GM18519 (cell line): ENCODE results near the gene SNAP23.

Experiments
- ATAC-seq: cut with Tn5 transposase; IDR thresholded peaks from one replicate; pipeline ENCODE4 v1.9.1; 2021; ENCODE audit warnings: mild to moderate bottlenecking, moderate library complexity; ENCODE audit not compliant: unreplicated experiment, low FRiP score

SNAP23 gene

GRCh38 chr15:42495361-42496212, at the start of gene SNAP23:
SNAP23 (plus strand) TSS chr15:42495634; CDS start chr15:42511847, 16,213 bp downstream.
- ATAC-seq = peak; percentile 56

GRCh38 chr15:42447599-42447998, 47.8 kb upstream of the SNAP23 start:
- ATAC-seq = no peak

- ATAC-seq = no peak
Measured at GRCh38 chr15:42448281-42448680, 47.2 kb upstream of the SNAP23 start.

GRCh38 chr15:42449770-42450424, 45.5 kb upstream of the SNAP23 start:
- ATAC-seq = no peak

GRCh38 chr15:42450425-42450790, 45.0 kb upstream of the SNAP23 start:
- ATAC-seq = no peak

GRCh38 chr15:42453826-42454225, 41.6 kb upstream of the SNAP23 start:
- no peak for ATAC-seq

GRCh38 chr15:42456531-42456930, 38.9 kb upstream of the SNAP23 start:
- no peak for ATAC-seq

- no peak for ATAC-seq
Measured at GRCh38 chr15:42456971-42457370, 38.5 kb upstream of the SNAP23 start.

GRCh38 chr15:42457445-42458442, 37.7 kb upstream of the SNAP23 start:
- peak; percentile 46 for ATAC-seq

GRCh38 chr15:42461261-42461660, 34.2 kb upstream of the SNAP23 start:
- no peak for ATAC-seq

GRCh38 chr15:42465520-42466259, 29.7 kb upstream of the SNAP23 start:
- ATAC-seq = no peak

- no peak for ATAC-seq
Measured at GRCh38 chr15:42471002-42471401, 24.4 kb upstream of the SNAP23 start.

GRCh38 chr15:42474827-42475226, 20.6 kb upstream of the SNAP23 start:
- no peak for ATAC-seq

- no peak for ATAC-seq
Measured at GRCh38 chr15:42482701-42483100, 12.7 kb upstream of the SNAP23 start.

GRCh38 chr15:42483677-42484076, 11.8 kb upstream of the SNAP23 start:
- ATAC-seq = no peak

GRCh38 chr15:42490291-42490670, 5.2 kb upstream of the SNAP23 start:
- ATAC-seq = no peak

GRCh38 chr15:42490671-42491538, 4.5 kb upstream of the SNAP23 start, which contains the start of gene ZNF106:
ZNF106 (minus strand) TSS chr15:42491141; CDS start chr15:42472289, 18,852 bp downstream.
- ATAC-seq = peak; percentile 55

GRCh38 chr15:42491539-42492225, 3.8 kb upstream of the SNAP23 start:
- no peak for ATAC-seq
